ENCODE measurements around the gene OMG. TPM values are rescaled to one million over a fixed set of nuclear protein-coding genes. Genes with fewer than 3 reads are reported as not detected.
"Not testable (repeated sequence)": the region's sequence is repeated elsewhere in the genome, so short reads cannot be mapped to it uniquely, and the experiment has no call there.

The OMG gene
- total RNA-seq, 2 donors from 2014 or later, result not detected

DNA sequence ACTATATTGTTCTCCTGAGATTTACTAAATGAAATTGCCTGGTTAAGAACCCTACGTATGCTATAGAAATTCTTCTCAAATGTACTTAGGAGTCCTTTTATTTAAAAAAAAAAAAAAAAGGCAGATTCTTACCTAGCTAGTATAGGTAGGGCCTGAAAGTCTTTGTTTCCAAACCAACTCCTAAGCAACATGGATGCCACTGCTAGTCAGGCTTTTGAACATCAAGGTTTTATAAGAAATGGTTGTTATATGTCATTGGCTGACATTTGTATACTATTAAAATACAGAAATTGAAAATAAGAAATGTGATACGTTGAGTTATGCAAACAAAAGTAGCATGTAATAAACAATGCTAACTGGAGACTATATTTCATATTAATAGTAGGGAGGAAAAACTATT is 23.2 kb upstream of the OMG start:
- DNase-seq (ENCODE audit: low spot score) (no peak), ATAC-seq (ENCODE audit: insufficient number of reproducible peaks, low FRiP score, low read depth) (no peak)
- H3K27ac ChIP-seq, result peak overlapping the region in 1 of 2 donors; percentile 45
- H3K27me3 ChIP-seq (replicated peaks; ENCODE audit: insufficient read depth), result no peaks in the 10 kb centered on the region
- H3K4me3 ChIP-seq, result peak overlapping the region; percentile 47
- peaks cover 11% of the 10 kb centered on the region in 2 donors for H3K4me1 ChIP-seq (ENCODE audit: control insufficient read depth in 1 of 2, low read depth in 2 of 2)
- TF ChIP-seq, protein P1, sequence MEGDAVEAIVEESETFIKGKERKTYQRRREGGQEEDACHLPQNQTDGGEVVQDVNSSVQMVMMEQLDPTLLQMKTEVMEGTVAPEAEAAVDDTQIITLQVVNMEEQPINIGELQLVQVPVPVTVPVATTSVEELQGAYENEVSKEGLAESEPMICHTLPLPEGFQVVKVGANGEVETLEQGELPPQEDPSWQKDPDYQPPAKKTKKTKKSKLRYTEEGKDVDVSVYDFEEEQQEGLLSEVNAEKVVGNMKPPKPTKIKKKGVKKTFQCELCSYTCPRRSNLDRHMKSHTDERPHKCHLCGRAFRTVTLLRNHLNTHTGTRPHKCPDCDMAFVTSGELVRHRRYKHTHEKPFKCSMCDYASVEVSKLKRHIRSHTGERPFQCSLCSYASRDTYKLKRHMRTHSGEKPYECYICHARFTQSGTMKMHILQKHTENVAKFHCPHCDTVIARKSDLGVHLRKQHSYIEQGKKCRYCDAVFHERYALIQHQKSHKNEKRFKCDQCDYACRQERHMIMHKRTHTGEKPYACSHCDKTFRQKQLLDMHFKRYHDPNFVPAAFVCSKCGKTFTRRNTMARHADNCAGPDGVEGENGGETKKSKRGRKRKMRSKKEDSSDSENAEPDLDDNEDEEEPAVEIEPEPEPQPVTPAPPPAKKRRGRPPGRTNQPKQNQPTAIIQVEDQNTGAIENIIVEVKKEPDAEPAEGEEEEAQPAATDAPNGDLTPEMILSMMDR (IDR thresholded peaks at IDR 0.05), result no peak
- no peaks in the 10 kb centered on the region for H3K9me3 ChIP-seq
- H3K36me3 ChIP-seq, result no peaks in the 10 kb centered on the region

DNA sequence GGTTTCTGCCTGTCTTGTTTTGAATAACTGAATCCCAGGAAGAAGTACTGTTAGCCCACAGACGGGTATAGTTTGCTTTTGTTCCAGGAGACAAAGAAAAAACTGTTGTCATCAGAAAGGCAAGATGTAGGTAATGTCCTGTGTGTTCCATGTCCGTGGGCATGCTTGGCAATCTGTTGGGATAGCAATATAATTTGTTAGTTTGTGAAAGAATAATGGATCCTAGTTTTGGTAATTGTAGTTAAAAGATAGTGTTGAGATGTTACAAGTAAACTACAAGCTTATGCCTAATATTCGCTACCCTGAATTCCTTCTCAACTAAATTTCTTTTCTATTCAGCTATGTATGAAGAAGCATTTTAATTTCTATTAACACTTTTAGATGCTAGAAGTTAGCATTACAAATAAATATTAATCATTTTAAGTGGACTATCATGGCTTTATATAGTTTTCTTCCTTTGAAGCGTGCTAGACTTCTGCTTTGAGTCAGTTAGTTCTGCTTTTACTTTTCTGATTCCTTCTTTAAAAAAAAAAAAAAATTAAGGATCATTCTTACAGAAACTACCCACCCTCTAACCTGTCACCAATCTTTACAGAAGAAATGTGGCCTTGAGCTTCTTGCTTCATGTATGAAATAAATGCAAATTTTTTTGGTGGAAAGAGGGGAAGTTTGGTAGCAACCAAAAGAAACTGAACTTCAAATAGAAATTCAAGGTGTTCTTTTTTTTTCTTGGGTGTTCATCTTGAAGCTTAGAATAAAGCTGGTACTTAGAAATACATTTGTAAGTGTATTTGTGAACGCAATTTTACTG is 22.0 kb upstream of the OMG start:
- H3K4me1 ChIP-seq (ENCODE audit: control insufficient read depth in 1 of 2, low read depth in 2 of 2), result peaks cover 11% of the 10 kb centered on the region in 2 donors
- H3K36me3 ChIP-seq, result no peaks in the 10 kb centered on the region
- TF ChIP-seq, protein P1 (IDR thresholded peaks at IDR 0.05), result no peak
- ATAC-seq (ENCODE audit: insufficient number of reproducible peaks, low FRiP score, low read depth) (no peak), DNase-seq (ENCODE audit: low spot score) (no peak)
- H3K4me3 ChIP-seq, result peak overlapping the region; percentile 47
- H3K27ac ChIP-seq, result peak overlapping the region; percentile 19 to 45
- H3K27me3 ChIP-seq (replicated peaks; ENCODE audit: insufficient read depth), result no peaks in the 10 kb centered on the region
- H3K9me3 ChIP-seq, result no peaks in the 10 kb centered on the region

DNA sequence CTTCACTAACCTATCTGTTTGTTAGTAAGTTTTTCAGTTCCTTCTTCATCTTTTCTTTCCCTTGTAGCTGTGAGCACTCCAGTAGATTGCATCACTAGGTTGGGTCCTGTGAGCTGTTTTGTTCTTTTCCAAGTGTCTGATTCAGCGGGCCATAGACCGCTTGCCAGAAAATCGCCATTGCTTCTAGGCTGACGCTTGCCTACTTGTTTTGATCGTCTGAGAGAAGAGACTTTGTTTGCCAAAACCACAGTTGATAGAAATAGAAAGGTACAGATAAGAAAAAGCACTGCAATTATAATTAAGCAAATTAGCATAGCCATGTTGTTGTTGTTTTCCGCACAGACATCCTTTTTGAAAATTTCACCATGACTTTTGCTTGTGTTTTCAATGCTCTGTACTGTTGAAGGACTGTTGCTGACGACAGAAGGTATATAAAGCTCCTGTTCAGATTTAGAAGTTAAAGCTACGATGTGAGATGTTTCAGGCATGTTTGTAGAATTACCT is 21.3 kb upstream of the OMG start:
- no peaks in the 10 kb centered on the region for H3K27me3 ChIP-seq (replicated peaks; ENCODE audit: insufficient read depth)
- DNase-seq (ENCODE audit: low spot score) (peak; percentile 4), ATAC-seq (ENCODE audit: insufficient number of reproducible peaks, low FRiP score, low read depth) (peak; percentile 66)
- no peaks in the 10 kb centered on the region for H3K36me3 ChIP-seq
- TF ChIP-seq, protein P1 (IDR thresholded peaks at IDR 0.05), result no peak
- no peaks in the 10 kb centered on the region for H3K9me3 ChIP-seq
- H3K4me3 ChIP-seq, result peak overlapping the region; percentile 47
- peaks cover 11% of the 10 kb centered on the region in 2 donors for H3K4me1 ChIP-seq (ENCODE audit: control insufficient read depth in 1 of 2, low read depth in 2 of 2)
- peak overlapping the region; percentile 19 to 45 for H3K27ac ChIP-seq

DNA sequence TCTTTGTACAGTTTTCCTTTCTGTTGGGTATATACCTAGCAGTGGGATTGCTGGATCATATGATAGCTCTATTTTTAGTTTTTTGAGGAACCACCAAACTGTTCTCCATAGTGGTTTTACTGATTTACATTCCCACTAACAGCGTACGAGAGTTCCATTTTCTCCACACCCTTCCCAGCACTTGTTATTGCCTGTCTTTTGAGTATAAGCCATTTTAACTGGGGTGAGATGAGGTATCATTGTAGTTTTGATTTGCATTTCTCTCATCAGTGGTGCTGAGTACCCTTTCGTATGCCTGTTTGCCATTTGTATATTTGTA is 17.7 kb upstream of the OMG start:
- Histone ChIP-seq H3K27me3 (replicated peaks; ENCODE audit: insufficient read depth) (no peaks in the 10 kb centered on the region), H3K27ac (peak overlapping the region in 1 of 2 donors; percentile 5), H3K4me1 (ENCODE audit: control insufficient read depth in 1 of 2, low read depth in 2 of 2) (peaks cover 11% of the 10 kb centered on the region in 2 donors), H3K9me3 (no peaks in the 10 kb centered on the region), H3K36me3 (no peaks in the 10 kb centered on the region), H3K4me3 (peak overlapping the region; percentile 15)
- ATAC-seq (ENCODE audit: insufficient number of reproducible peaks, low FRiP score, low read depth) (no peak), DNase-seq (ENCODE audit: low spot score) (no peak)
- TF ChIP-seq, protein P1 (IDR thresholded peaks at IDR 0.05), result no peak

DNA sequence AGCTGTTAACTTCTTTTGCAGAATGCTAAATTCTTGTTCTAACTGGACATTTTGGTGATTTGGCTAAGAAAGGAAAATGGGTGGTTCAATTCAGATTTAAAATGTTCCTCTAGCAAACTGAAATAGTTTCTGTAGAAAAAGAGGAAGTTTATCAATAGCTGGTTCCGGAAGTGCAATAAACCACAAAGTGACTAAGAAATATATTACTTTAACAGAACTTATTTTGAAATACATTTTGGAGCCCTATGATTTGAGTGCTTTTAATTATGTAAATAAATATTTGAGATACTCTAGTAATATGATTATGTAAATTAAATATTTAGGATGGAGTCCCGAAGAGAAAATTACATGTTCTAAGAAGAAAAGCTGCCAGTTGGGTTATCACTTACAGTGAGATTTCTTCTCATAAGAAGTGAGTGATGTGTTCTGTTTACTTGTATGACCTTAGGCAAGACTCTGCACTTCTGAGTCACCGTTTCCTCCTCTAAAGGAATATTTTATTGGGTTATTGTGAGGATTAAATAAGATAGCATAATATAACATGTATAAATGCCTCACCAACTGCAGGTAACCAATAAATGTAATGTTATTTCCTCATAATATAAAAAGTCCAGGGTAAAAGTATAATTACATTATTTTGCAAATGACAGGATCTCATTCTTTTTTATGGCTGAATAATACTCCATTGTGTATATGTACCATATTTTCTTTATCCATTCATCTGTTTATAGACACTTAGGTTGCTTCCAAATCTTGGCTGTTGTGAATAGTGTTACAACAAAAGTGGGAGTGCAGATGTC is 17.1 kb upstream of the OMG start, which contains the start of gene EVI2B:
Gene EVI2B, minus strand, starts transcription at position 73 of the 800 bp plus-strand sequence. CDS start 8,445 bp downstream, outside the sequence.
- H3K36me3 ChIP-seq, result no peaks in the 10 kb centered on the region
- peak within 1 kb of the TSS; percentile 65 for H3K4me3 ChIP-seq
- no peaks in the 10 kb centered on the region for H3K27me3 ChIP-seq (replicated peaks; ENCODE audit: insufficient read depth)
- TF ChIP-seq, protein P1 (IDR thresholded peaks at IDR 0.05), result no peak
- H3K9me3 ChIP-seq, result no peaks in the 10 kb centered on the region
- no peak for ATAC-seq (ENCODE audit: insufficient number of reproducible peaks, low FRiP score, low read depth)
- H3K4me1 ChIP-seq (ENCODE audit: control insufficient read depth in 1 of 2, low read depth in 2 of 2), result peaks cover 11% of the 10 kb centered on the region in 2 donors
- H3K27ac ChIP-seq, result peak within 1 kb of the TSS in 1 of 2 donors; percentile 27
- DNase-seq (ENCODE audit: low spot score), result no peak

DNA sequence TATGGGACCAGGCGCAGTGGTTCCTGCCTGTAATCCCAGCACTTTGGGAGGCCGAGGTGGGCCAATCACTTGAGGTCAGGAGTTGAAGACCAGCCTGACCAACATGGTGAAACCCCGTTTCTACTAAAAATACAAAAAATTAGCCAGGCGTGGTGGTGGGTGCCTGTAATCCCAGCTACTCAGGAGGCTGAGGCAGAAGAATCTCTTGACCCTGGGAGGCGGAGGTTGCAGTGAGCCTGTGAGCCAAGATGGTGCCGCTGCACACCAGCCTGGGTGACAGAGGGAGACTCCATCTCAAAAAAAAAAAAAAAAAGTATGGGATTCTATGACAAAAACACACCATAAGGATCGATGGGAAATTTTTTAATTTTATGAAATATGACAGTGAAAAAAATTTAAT is 15.2 kb upstream of the OMG start:
- H3K4me3 ChIP-seq, result peak overlapping the region; percentile 65
- not testable (repeated sequence) for H3K4me1 ChIP-seq (ENCODE audit: control insufficient read depth in 1 of 2, low read depth in 2 of 2); H3K27me3 ChIP-seq (replicated peaks; ENCODE audit: insufficient read depth); H3K36me3 ChIP-seq; H3K27ac ChIP-seq; H3K9me3 ChIP-seq; ATAC-seq (ENCODE audit: insufficient number of reproducible peaks, low FRiP score, low read depth); DNase-seq (ENCODE audit: low spot score)
